GM19455 (cell line): ENCODE measurements around the gene LRRC28.
A peak's percentile ranks its signal among the peaks of the same experiment; 100 is the strongest.

Source experiments
- ATAC-seq: cut with Tn5 transposase; IDR thresholded peaks from one replicate; pipeline ENCODE4 v1.9.1; 2021; ENCODE audit not compliant: unreplicated experiment

Gene LRRC28

DNA sequence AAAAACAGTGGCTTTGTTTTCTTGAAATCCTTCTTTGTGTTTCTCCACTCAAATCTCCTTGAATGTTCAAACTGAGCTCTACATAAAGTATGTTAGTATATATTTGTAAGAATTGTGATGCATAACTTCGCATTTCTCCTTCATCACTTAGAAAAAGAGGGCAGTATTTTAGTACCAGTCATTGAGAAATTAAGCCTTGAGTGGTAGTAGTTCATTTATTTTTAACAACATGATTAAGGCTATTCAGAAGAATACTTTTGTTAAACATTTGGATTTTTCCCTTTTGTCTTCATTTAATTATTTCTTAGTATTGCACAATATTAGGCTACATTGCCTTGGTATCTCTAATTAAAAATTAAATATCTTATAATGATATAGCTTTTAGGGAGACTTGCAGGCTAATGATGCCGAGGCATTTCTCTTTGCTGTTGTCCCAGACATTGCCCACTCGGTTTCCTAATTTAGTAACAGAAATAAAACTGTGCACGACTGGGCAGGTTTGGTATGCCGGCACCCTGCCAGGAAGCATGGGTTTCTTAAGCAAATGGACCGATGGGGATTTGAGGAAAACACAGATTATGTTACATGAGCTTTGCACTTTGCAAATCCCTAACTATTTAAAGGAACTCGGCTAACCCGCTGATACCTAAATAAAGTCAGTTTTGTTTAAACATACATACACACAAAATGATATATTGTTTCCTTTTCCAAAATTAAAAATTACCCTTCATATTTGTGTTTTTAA lies 54.7 kb downstream of the LRRC28 start:
- ATAC-seq: no peak

DNA sequence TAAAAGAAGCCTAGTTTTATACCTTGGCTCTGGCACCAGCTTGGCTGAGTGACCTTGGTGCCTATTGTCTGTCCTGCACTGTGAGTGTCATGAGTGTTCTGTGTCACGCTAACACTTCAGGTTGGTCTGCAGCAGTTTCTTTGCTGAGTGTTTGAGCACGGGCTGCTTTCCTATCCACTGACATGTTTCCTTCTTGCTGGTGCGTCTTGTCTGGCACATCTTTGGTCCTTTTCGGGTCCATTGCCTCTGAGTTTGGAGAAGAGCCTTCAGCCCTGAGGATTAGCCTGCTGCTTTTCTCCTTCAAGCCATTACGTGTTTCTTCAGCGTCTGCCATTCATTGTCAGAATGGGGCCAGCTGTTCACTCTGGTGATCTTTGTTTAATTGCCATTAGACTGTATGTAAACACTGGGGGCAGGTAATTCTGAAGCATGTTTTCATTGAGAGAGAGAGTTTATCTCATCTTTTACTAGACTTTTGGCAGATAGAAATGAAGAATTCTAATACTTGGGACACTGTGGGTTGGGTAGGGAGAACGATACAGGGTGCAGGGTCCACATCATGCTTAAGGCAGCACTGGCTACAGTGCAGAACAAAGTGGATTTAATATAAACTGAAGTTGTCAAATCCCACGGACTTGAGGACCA lies 55.5 kb downstream of the LRRC28 start:
- no peak for ATAC-seq

DNA sequence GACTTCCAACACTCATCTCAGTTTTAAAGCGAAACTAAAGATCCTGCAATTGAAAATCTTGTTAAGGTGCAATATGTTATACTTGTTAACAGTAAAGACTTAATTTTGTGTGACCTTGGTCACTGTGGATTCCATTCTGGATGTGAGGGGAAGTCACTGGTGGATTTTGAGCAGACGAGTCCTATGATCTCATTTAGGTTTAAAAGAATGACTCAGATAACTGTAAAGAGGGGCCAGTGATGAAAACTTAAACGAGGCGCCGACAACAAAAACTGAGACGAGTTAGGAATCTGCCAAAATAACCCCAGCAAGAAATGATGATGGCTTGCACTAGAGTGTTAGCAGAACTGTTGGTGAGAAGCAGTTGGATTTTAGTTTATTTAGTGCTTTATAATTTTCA lies 56.5 kb downstream of the LRRC28 start:
- no peak for ATAC-seq

DNA sequence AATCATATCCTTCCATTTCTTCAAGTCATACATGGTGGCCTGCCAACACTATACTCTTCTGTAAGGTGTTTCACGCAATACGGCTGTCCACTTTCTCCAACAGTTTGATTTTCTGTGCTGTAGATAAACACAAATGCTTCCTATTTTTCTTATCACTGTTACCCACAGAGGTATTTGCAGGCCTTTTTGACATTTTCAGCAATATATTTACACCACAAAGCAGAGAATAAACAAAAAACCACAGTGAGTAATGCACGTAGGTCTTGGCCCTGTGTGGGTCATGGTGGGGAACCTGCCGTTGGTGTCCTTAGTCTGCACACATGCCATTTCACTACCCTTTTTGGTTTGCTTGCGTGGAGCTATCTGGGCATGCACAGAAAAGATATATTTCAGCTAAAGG lies 59.5 kb downstream of the LRRC28 start:
- no peak for ATAC-seq

DNA sequence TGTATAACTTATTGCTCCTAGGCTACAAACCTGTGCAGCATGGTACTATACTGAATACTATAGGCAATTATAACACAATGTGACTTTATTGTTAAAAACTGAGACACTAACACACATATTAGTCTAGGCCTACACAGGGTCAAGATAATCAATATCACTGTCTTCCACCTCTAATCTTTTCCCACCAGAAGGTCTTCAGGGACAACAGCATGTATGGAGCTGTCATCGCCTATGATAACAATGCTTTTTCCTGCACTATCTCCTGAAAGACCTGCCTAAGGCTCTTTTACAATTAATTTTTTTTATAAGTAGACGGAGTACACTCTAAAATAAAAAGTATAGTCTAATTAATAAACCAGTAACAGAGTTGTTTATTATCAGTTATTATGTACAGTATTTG lies 60.9 kb downstream of the LRRC28 start:
- ATAC-seq: no peak

DNA sequence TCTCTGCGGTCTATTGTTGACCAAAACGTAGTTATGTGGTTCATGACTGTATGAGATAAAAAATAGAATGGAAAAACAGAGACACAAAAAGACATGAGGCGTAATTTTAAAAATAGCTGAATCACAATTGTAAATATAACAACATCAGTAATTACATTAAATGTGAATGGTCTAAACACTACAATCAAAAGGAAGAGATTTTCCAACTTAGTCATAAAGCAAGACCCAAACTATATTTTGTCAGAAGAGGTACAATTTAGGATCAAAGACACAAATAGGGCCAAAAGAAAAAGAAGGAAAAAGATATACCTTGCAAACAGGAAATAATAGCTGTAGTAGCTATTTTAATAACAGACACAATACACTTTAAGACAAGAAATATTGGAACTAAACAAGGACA lies 61.5 kb downstream of the LRRC28 start:
- ATAC-seq: no peak

DNA sequence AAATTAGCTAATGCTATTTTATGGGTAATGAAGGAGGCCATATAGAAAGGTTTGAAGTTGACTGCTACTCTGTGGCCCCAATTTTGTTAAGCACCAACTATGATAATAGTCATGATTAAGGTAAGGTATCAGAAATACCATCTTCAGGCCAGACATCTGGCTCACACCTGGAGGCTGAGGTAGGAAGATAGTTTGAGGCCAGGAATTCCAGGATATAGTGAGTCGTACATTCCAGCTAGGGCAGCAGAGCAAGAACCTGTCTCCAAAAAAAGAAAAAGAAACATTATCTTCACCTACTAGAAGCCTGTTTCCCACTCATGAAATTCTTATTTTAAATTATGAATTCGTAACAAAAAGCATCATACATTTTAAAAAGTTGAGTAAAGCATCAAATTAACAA lies 64.4 kb downstream of the LRRC28 start:
- no peak for ATAC-seq

DNA sequence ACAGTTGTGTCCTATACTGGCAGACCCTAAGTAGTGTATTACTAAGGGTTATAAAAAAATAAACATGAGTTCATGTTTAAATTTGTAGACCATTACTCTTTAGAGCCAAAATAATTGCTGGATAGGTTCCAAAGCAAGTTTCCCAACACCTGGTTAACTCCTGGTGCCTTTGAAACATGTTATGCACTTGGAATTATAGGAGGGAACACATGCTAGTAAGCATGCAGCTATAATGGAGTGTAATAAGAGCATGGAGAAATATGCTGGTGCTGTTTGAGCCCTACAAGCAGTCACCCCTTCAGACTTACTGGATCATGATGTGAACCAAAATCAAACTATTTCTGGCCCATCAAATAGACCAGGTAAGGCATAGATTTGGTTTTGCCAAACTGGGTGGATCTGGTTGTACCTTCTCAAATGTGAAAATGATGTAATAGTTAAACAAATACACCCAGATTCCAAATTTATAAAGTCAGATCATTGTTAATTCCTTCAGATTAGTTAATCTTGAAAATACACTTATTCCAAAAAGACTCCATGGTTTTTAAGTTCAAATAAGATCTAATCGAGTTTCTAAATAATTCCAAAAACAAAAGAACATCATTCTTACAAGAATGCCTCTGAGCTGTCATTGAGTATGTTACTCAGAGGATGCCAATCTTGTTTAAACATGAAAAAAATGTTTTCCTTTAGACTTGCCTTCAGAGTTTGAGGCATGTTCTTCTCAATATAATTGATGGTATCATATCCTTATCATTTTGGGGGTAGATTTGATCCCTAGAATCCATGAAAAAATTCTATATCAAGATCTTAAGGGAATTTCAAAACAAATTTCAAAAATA lies 69.3 kb downstream of the LRRC28 start:
- ATAC-seq: no peak

DNA sequence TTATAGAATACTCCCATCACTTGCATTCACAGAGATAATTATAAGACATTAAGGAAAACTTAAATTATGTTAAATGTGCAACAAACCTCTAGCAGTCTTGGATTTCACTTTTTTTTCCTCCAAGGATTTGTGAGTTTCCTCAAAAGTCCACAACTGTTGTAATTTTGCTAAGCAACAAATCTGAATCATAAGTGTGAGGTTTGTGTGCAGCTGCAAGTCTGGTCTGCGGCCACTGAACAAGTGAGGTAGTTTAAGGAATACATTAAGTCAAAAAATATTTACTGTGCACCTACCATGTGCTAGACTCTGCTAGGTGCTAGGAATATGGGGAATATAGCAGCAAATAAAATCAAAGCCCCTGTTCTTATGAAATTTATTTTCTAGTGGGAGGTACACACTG lies 70.2 kb downstream of the LRRC28 start:
- no peak for ATAC-seq

DNA sequence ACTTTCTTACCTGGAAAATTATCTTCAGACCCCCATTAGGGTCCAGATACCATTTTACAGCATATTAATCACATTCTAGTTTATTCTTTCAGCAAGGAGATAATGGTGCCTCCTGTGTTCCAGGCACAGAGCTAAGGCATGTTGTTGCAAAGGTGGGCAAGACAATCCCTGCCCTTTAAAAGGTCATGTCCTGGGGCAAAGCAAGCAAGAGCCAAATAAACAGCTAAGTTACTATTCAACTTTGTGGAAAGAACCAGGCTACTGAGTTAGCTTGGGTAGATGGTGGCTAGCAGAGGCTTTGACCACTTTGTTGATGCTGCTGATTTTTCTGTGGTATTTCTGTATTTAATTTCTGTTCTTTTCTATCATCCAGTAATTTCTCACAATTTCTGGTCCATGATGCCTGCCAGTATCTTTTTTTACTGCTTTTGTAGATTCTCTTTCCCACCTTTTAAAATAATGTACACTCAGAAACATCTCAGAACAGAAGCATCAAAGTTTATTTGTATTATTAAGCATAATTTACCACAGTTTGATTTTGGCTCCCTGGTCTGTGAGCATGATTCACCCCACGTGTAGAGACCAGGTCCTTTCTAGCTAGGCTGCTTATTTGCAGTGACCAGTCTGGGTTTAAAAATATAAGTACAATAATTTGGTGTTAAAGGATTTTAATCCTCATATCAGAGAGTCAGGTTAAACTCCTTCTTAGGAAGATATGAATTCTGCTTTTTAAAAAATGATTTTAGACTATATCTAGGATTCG lies 71.5 kb downstream of the LRRC28 start:
- no peak for ATAC-seq

DNA sequence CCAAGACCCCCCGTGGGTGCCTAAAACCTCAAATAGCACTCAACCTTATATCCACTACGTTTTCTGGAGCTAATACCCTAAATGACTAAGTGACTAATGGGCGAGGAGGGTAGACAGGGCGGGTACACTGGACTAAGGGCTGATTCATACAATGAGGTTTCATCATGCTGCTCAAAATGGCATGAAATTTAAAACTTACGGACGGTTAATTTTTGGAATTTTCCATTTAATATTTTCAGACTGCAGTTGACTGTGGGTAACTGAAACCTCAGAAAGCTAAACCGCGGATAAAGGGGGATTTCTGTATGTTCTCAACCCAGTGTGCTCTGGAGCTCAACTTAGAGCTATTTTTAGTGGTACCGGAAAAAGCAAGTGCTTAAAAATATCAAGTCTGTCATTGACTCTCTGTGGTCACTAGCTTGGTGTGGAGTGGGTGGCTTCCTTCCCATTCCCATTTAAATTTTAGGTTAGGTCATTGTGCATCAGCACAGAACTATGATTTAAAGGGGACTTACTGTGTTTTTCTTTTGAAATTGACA lies 72.9 kb downstream of the LRRC28 start:
- peak; percentile 80 for ATAC-seq

DNA sequence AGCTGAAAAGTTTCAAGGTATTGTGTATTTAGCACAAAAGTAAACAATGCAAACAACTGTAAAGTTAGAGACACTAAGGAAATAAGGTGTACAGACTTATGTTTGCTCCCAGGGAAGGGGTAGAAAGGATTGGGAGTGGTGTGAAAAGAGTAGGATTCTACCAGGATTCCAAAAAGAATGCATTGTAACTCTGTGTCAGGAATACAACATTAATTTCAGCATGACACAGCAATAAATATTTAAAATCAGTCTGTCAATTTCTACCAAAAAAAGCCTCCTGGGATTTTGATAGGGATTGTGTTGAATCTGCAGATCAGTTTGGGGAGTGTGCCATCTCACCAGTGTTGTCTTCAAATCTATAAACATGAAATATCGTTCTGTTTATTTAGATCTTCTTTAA lies 73.4 kb downstream of the LRRC28 start:
- no peak for ATAC-seq

DNA sequence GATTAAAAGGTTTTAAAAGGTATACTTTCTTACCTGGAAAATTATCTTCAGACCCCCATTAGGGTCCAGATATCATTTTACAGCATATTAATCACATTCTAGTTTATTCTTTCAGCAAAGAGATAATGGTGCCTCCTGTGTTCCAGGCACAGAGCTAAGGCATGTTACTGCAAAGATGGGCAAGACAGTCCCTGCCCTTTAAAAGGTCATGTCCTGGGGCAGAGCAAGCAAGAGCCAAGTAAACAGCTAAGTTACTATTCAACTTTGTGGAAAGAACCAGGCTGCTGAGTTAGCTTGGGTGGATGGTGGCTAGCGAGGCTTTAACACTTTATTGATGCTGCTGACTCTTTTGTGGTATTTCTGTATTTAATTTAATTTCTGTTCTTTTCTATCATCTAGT lies 75.0 kb downstream of the LRRC28 start:
- no peak for ATAC-seq

DNA sequence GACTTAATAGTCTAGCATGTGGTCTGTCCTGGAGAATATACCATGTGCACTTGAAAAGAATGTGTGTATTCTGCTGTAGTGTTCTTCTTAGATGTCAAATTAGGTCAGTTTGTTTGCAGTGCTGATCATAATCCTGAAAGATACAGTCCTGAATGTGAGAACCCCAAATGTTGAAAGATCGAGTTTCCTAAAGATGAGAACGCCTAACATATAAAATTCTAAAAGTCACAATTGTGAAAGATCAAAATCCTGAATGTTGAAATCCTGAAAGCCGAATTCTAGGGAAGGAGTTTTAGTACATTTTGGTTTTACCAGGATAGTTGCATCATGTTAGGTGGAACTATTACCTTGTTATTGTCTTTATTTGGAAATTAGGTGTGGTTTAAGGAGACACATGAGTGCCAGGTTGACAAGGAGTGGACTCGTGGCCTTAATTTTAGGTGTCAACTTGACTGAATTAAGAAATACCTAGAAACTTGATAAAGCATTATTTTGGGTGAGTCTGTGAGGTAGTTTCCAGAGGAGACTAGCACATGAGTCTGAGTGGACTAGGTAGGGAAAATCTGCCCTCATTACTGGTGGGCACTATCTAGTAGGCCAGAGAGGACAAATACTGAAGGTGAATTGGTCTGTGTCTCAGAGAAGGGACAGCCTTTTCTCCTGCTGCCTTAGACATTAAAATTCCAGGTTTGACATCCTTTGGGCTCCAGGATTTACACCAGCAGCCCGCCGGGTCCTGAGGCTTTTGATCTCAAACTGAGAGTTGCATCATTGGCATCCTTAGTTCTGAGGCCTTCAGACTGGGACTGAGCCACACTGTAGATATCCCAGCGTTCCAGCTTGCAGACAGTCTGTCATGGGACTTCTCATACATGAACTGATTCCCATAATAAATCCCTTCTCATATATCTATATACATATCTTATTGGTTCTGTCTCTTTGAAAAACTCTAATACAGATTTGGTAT lies 77.1 kb downstream of the LRRC28 start:
- ATAC-seq: no peak

DNA sequence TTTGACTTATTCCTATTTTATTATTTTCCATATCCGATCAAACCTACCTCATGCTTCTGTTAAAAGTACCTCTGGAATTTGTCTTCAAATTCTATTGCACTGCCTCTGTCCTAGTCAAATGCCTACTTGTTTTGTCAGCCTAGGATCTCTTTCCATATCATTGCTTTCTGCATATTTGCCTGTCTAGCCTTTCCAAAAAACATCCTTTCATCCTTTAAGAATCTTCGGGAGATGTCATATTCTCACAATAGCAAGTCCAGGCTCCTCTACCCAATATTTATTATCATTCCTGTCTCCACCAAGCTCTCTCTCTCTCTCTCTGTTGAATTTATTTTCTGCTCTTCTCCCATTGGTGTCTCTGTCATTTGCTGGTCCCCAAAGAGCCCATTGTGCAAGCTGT lies 80.1 kb downstream of the LRRC28 start:
- no peak for ATAC-seq

DNA sequence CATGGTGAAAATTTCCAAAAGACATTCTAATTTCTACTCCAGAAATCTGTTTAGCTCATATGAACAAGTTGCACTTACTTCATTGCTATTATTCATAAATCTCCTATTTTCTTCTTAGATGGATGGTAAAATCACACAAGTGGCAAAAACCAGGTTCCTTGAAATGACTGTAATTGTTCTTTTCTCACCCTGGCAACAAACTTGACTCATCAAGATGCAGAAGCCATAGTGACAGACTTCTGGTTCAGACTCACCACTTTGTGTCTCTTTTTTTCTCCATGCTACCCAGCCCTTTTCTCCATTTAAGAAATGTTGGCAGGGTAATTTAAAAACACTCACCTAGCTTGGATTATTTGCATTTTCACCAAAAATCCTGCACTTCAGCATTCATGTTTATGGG lies 82.1 kb downstream of the LRRC28 start:
- ATAC-seq: no peak

DNA sequence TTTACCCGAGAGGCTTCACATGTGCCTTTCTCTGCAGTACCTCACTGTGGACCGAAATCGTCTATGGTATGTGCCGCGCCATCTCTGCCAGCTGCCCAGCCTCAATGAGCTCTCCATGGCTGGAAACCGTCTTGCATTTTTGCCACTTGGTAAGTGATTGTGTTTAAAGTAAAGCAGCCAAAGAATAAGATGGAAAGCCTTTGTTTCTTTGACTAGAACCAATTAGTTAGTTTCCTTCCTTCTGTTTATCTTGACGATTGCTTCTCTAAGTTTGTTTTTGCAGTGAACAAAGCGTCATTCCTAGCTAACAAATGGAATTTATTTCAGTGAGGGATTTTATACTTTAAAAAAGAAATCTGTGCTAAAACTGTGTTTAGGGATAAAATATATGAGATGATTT lies 82.7 kb downstream of the LRRC28 start:
- ATAC-seq: no peak

DNA sequence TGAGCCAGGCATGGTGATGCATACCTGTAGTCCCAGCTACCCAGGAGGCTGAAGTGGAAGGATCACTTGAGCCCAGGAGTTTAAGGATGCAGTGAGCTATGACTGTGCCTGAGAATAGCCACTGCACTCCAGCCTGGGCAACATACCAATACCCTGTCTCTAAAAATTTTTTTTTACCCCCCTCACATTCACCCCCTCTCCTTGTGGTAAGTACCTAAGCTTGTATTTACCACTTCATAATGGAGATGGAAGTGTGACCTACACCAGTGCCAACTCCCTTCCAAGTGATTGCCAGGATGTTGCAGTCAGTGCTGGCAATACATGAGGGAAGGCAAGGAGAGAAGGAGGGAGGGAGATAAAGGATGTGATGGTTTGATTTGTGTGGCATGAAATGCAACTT lies 84.2 kb downstream of the LRRC28 start:
- no peak for ATAC-seq

DNA sequence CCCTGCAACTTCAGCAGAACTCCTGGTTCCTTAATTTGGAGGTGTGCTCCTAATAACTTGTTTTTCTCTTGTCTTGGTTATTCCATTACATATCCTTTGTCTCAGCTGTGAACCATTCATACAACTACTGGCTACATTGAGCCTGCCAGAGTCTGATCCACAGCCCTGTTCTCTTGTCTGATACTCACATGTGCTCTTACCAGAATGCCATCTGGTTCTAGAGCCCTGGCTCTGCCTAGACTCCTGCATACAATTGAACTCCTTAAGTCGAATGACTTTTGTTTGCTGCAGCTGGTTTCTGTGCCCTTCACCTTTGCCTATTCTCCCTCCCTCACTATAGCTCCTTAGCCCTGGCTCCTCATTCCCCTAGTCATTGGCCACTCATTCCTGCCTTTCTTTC lies 85.5 kb downstream of the LRRC28 start:
- no peak for ATAC-seq

DNA sequence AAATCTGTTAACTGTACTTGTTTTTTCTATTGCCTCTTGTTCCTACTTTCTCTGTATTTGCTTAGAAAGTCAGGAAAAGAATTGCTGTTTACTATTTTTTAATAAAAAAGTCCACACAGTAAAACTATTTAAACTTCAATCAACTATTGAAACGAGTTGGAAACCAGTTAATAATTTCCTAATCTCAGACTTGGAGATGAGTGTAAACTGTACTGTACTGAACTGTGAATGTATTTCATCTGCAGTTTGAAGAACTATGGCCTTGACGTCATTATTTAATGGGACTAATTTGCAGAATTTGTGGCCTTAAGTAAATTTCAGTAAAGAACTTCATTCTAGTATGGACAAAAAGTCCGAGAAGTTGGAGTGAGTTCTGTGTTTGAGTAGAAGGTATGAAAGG lies 89.1 kb downstream of the LRRC28 start:
- no peak for ATAC-seq
